Measurements from ENCODE around the gene ALAS1. TPM values are rescaled to one million over a fixed set of nuclear protein-coding genes. Genes with fewer than 3 reads are reported as not detected.

Gene ALAS1
- polyA plus RNA-seq, 1 experiment: 61.7 TPM

GRCh38 chr3:52238761-52239701 lies 41.1 kb downstream of the ALAS1 start, which contains the start of gene TWF2:
TWF2 (minus strand) TSS chr3:52239158; CDS start chr3:52239016, 142 bp downstream.
- ChIA-PET POLR2A (interaction anchor here (0.6 to 2.3 kb wide), 4 partner anchors 11 to 64 kb away, joined by 3 to 14 read pairs (median 5); partner anchors contain the start of gene WDR82), CTCF (interaction anchor here (1.3 to 1.4 kb wide), 2 partner anchors 33 to 100 kb away, joined by 3 to 4 read pairs; no protein-coding TSS in a partner anchor)
- Histone ChIP-seq H3K27me3 (ENCODE audit: control insufficient read depth, insufficient read depth, low read length) (no peaks in the 10 kb centered on the region), H3K9me3 (ENCODE audit: control insufficient read depth, insufficient read depth, low read length) (peaks cover 7% of the 10 kb centered on the region), H3K4me3 (ENCODE audit: low read depth, low read length) (peak within 1 kb of the TSS; percentile 96), H3K27ac (ENCODE audit: low read depth, low read length) (peak within 1 kb of the TSS; percentile 99)
- peak; percentile 45 for DNase-seq (ENCODE audit: low read depth, low spot score)
- peak; percentile 40 for TF ChIP-seq CTCF (IDR thresholded peaks at IDR 0.05; ENCODE audit: low read depth, low read length)

- peak overlapping the region; percentile 96 for H3K27ac ChIP-seq (ENCODE audit: low read depth, low read length)
- peak; percentile 87 for DNase-seq (ENCODE audit: low read depth, low spot score)
- ChIA-PET POLR2A (interaction anchor here (0.7 to 1.3 kb wide), 4 partner anchors 23 to 86 kb away, joined by 3 to 7 read pairs (median 3); partner anchors contain the start of genes GLYCTK, POC1A and WDR82), CTCF (interaction anchor here (0.6 to 1.3 kb wide), 6 partner anchors 9 to 99 kb away, joined by 3 to 10 read pairs (median 4); partner anchors contain the start of gene WDR82)
- H3K27me3 ChIP-seq (ENCODE audit: control insufficient read depth, insufficient read depth, low read length): no peaks in the 10 kb centered on the region
- H3K4me3 ChIP-seq (ENCODE audit: low read depth, low read length): peak overlapping the region; percentile 96
- TF ChIP-seq CTCF (IDR thresholded peaks at IDR 0.05; ENCODE audit: low read depth, low read length): 0 out of 2 replicates have a peak, but pooled peaks have one; percentile 9
- H3K9me3 ChIP-seq (ENCODE audit: control insufficient read depth, insufficient read depth, low read length): peaks cover 9% of the 10 kb centered on the region
Measured at GRCh38 chr3:52240059-52240885, 42.3 kb downstream of the ALAS1 start.

- peak overlapping the region; percentile 96 for H3K27ac ChIP-seq (ENCODE audit: low read depth, low read length)
- CTCF ChIA-PET: interaction anchor here (0.6 to 1.3 kb wide), 5 partner anchors 10 to 98 kb away, joined by 3 to 10 read pairs (median 5); partner anchors contain the start of gene WDR82
Measured at GRCh38 chr3:52240886-52241370, 43.0 kb downstream of the ALAS1 start.

GRCh38 chr3:52242039-52242438 lies 44.1 kb downstream of the ALAS1 start:
- H3K27ac ChIP-seq (ENCODE audit: low read depth, low read length): no peak overlapping the region
- ChIA-PET CTCF (interaction anchor here (1.1 to 2.7 kb wide), 2 partner anchors 11 to 22 kb away, joined by 3 to 17 read pairs; no protein-coding TSS in a partner anchor), POLR2A (no interaction called here)
- no peak overlapping the region for H3K4me3 ChIP-seq (ENCODE audit: low read depth, low read length)
- no peaks in the 10 kb centered on the region for H3K27me3 ChIP-seq (ENCODE audit: control insufficient read depth, insufficient read depth, low read length)
- H3K9me3 ChIP-seq (ENCODE audit: control insufficient read depth, insufficient read depth, low read length): peaks cover 9% of the 10 kb centered on the region
- no peak for DNase-seq (ENCODE audit: low read depth, low spot score)
- no peak for TF ChIP-seq CTCF (IDR thresholded peaks at IDR 0.05; ENCODE audit: low read depth, low read length)

More at GRCh38 chr3:52240886-52241370, 43.0 kb downstream of the ALAS1 start:
- Histone ChIP-seq H3K27me3 (ENCODE audit: control insufficient read depth, insufficient read depth, low read length) (no peaks in the 10 kb centered on the region), H3K4me3 (ENCODE audit: low read depth, low read length) (no peak overlapping the region), H3K9me3 (ENCODE audit: control insufficient read depth, insufficient read depth, low read length) (peaks cover 9% of the 10 kb centered on the region)
- POLR2A ChIA-PET: interaction anchor here (0.7 to 1.3 kb wide), 4 partner anchors 24 to 87 kb away, joined by 3 to 7 read pairs (median 3); partner anchors contain the start of genes GLYCTK, POC1A and WDR82
- DNase-seq (ENCODE audit: low read depth, low spot score): no peak
- TF ChIP-seq CTCF (IDR thresholded peaks at IDR 0.05; ENCODE audit: low read depth, low read length): no peak
